BLaER1 treated with 17β-estradiol and CSF1 and Interleukin-3, amounts not matched to agents 10 nM and 100 nM (cell line): ENCODE results near the gene TRIL.
A peak's percentile ranks its signal among the peaks of the same experiment; 100 is the strongest.

ENCODE experiments used
- H3K27ac ChIP-seq, 11 experiments: shearing (Covaris generic); formaldehyde crosslinking; 2 replicates each; pipeline ENCODE4 v1.8.1; 2022
- H3K27me3 ChIP-seq, 11 experiments: shearing (Covaris generic); formaldehyde crosslinking; 2 replicates each; pipeline ENCODE4 v1.8.1; 2022
- H3K36me3 ChIP-seq, 11 experiments: shearing (Covaris generic); formaldehyde crosslinking; 2 replicates each; pipeline ENCODE4 v1.8.1; 2022
- H3K4me1 ChIP-seq, 10 experiments: shearing (Covaris generic); formaldehyde crosslinking; 2 replicates each; pipeline ENCODE4 v1.8.1; 2022
- H3K4me2 ChIP-seq, 11 experiments: shearing (Covaris generic); formaldehyde crosslinking; 2 replicates each; pipeline ENCODE4 v1.8.1; 2022
- H3K4me3 ChIP-seq, 10 experiments: shearing (Covaris generic); formaldehyde crosslinking; 2 replicates each; pipeline ENCODE4 v1.8.1; 2022
- H3K9ac ChIP-seq, 11 experiments: shearing (Covaris generic); formaldehyde crosslinking; 2 replicates each; pipeline ENCODE4 v1.8.1; 2022
- H3K9me3 ChIP-seq, 11 experiments: shearing (Covaris generic); formaldehyde crosslinking; replicated peaks in 1 of 11; 2 replicates each; pipeline ENCODE4 v1.8.1; 2022
- H4K20me1 ChIP-seq, 11 experiments: shearing (Covaris generic); formaldehyde crosslinking; 2 replicates each; pipeline ENCODE4 v1.8.1; 2022
- Cebpa-rat ChIP-seq, 11 experiments: shearing (Covaris generic); IDR thresholded peaks; 2 replicates each; pipeline ENCODE4 v1.8.1; 2022

The TRIL gene

GRCh38 chr7:28940741-28941384 is 17.3 kb downstream of the TRIL start:
- Histone ChIP-seq H3K27ac (no peak overlapping the region), H3K4me1 (peaks cover 0 to 16% (median 7%) of the 10 kb centered on the region in 10 experiments; a peak in 12 of 20 replicates), H3K27me3 (peaks cover 0 to 5% (median 0%) of the 10 kb centered on the region in 11 experiments; a peak in 2 of 22 replicates), H3K9ac (no peak overlapping the region), H4K20me1 (no peaks in the 10 kb centered on the region), H3K4me2 (no peak overlapping the region), H3K9me3 (peaks cover 3 to 13% (median 5%) of the 10 kb centered on the region in 11 experiments; a peak in 21 of 22 replicates), H3K4me3 (no peak overlapping the region), H3K36me3 (no peaks in the 10 kb centered on the region)
- no peak for TF ChIP-seq Cebpa-rat (IDR thresholded peaks at IDR 0.05)

- no peak for TF ChIP-seq Cebpa-rat (IDR thresholded peaks at IDR 0.05)
- H3K9me3 ChIP-seq: peaks cover 0 to 10% (median under 1%) of the 10 kb centered on the region in 11 experiments; a peak in 7 of 22 replicates
- H3K4me2 ChIP-seq: no peak overlapping the region
- no peak overlapping the region for H3K27ac ChIP-seq
- peaks cover 0 to 24% (median 14%) of the 10 kb centered on the region in 10 experiments; a peak in 13 of 20 replicates for H3K4me1 ChIP-seq
- H3K9ac ChIP-seq: no peak overlapping the region
- no peaks in the 10 kb centered on the region for H4K20me1 ChIP-seq
- H3K4me3 ChIP-seq: no peak overlapping the region
- peaks cover 0 to 11% (median 0%) of the 10 kb centered on the region in 11 experiments; a peak in 2 of 22 replicates for H3K27me3 ChIP-seq
- H3K36me3 ChIP-seq: no peaks in the 10 kb centered on the region
These were observed 18.1 kb downstream of the TRIL start for GRCh38 chr7:28939844-28940544.

GRCh38 chr7:28939367-28939766 is 18.8 kb downstream of the TRIL start:
- Histone ChIP-seq H4K20me1 (no peaks in the 10 kb centered on the region), H3K27me3 (peaks cover 0 to 16% (median 0%) of the 10 kb centered on the region in 11 experiments; a peak in 4 of 22 replicates), H3K4me3 (no peak overlapping the region), H3K36me3 (no peaks in the 10 kb centered on the region), H3K9me3 (peaks cover 0 to 16% (median 7%) of the 10 kb centered on the region in 11 experiments; a peak in 9 of 22 replicates), H3K27ac (no peak overlapping the region), H3K9ac (no peak overlapping the region), H3K4me1 (peaks cover 0 to 29% (median 14%) of the 10 kb centered on the region in 10 experiments; a peak in 13 of 20 replicates), H3K4me2 (no peak overlapping the region)
- no peak for TF ChIP-seq Cebpa-rat (IDR thresholded peaks at IDR 0.05)

DNA sequence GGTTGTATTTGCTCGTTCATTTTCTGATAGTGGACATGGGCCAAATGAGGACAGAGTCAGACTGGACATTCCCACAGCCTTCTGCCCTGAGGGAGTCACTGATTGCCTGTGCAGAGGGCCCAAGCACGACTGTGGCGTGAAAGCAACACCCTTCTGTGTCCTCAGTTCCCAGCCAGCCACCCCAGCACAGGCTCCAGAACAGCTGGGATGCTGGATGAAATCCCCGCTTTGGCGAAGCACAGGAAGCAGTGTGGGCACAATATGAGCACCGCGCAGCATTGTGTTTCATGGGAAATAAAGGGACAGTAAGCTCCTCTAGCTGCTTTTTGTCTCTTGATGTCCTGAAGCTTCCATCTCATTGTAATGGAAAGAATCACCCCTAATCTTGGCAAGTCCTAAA is 20.5 kb downstream of the TRIL start:
- Histone ChIP-seq H3K27me3 (peaks cover 0 to 30% (median 0%) of the 10 kb centered on the region in 11 experiments; a peak in 4 of 22 replicates), H3K9me3 (peaks cover 0 to 19% (median 10%) of the 10 kb centered on the region in 11 experiments; a peak in 9 of 22 replicates), H3K4me2 (no peak overlapping the region), H3K27ac (no peak overlapping the region), H3K4me1 (peaks cover 0 to 45% (median 14%) of the 10 kb centered on the region in 10 experiments; a peak in 13 of 20 replicates), H3K4me3 (no peak overlapping the region), H3K9ac (no peak overlapping the region), H4K20me1 (no peaks in the 10 kb centered on the region), H3K36me3 (no peaks in the 10 kb centered on the region)
- no peak for TF ChIP-seq Cebpa-rat (IDR thresholded peaks at IDR 0.05)

- TF ChIP-seq Cebpa-rat (IDR thresholded peaks at IDR 0.05): no peak
- Histone ChIP-seq H3K4me1 (peaks cover 0 to 50% (median 14%) of the 10 kb centered on the region in 10 experiments; a peak in 13 of 20 replicates), H3K27me3 (peaks cover 0 to 34% (median 0%) of the 10 kb centered on the region in 11 experiments; a peak in 4 of 22 replicates), H3K4me2 (no peak overlapping the region; a peak in 1 of 22 replicates), H3K36me3 (no peaks in the 10 kb centered on the region), H3K27ac (no peak overlapping the region), H3K4me3 (no peak overlapping the region), H3K9ac (no peak overlapping the region), H4K20me1 (no peaks in the 10 kb centered on the region), H3K9me3 (peaks cover 0 to 19% (median 10%) of the 10 kb centered on the region in 11 experiments; a peak in 9 of 22 replicates)
These were observed 21.0 kb downstream of the TRIL start for GRCh38 chr7:28937103-28937502.

DNA sequence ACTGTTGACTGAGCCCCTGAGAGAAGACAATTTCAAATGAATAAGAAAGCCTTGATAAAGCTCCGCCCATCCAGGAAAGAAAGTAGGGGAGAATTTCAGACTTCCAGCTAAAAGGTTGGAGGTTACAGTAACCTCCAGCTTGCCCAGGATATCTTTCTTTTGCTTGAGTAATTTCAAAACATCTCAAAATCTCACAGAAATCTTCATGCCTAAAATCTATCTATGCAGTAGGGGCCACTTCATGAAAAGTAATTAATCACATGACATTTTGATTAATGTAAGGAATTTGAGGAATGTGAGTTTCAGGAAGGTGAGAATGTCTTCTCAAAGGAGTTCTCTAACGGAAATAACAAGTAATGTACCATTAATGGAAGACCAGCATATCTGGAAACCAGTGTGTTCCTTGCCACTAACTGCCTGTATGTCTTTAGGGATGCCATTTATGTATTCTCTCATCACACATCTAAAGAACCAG is 24.2 kb downstream of the TRIL start:
- TF ChIP-seq Cebpa-rat (IDR thresholded peaks at IDR 0.05): no peak
- no peaks in the 10 kb centered on the region for H3K36me3 ChIP-seq
- peak overlapping the region in 5 of 11 experiments; percentile 8 to 31 (median 26); a peak in 7 of 22 replicates for H3K4me2 ChIP-seq
- no peaks in the 10 kb centered on the region for H4K20me1 ChIP-seq
- peaks cover 0 to 38% (median 0%) of the 10 kb centered on the region in 11 experiments; a peak in 4 of 22 replicates for H3K27me3 ChIP-seq
- no peak overlapping the region for H3K9ac ChIP-seq
- H3K4me3 ChIP-seq: no peak overlapping the region
- no peak overlapping the region for H3K27ac ChIP-seq
- peaks cover 0 to 60% (median 15%) of the 10 kb centered on the region in 10 experiments; a peak in 13 of 20 replicates for H3K4me1 ChIP-seq
- H3K9me3 ChIP-seq: peaks cover 0 to 19% (median 10%) of the 10 kb centered on the region in 11 experiments; a peak in 9 of 22 replicates

DNA sequence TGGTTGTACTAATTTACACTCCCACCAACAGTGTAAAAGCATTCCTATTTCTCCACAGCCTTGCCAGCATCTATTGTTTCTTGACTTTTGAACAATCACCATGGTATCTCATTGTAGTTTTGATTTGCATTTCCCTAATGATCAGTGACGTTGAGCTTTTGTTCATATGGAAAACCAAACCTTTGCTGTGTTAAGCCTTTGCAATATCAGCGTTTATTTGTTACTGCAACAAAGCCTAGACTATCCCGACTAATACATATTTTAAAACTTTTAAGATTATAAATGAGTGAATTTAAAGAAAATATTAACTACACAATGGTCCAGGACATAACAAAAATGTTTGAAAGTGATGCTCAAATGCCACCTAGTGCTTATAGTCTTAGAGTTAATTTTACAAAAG is 26.6 kb downstream of the TRIL start:
- no peak for TF ChIP-seq Cebpa-rat (IDR thresholded peaks at IDR 0.05)
- H4K20me1 ChIP-seq: no peaks in the 10 kb centered on the region

GRCh38 chr7:28926871-28927597 is 31.1 kb downstream of the TRIL start:
- no peak for TF ChIP-seq Cebpa-rat (IDR thresholded peaks at IDR 0.05)
- Histone ChIP-seq H3K4me3 (peak overlapping the region; percentile 39 to 65 (median 56); a peak in 19 of 20 replicates), H3K27me3 (peaks cover 0 to 44% (median 0%) of the 10 kb centered on the region in 11 experiments; a peak in 4 of 22 replicates), H4K20me1 (no peaks in the 10 kb centered on the region), H3K9ac (peak overlapping the region in 9 of 11 experiments; percentile 35 to 82 (median 64); a peak in 16 of 22 replicates), H3K4me2 (peak overlapping the region; percentile 73 to 90 (median 82)), H3K9me3 (no peaks in the 10 kb centered on the region), H3K36me3 (no peaks in the 10 kb centered on the region), H3K4me1 (peaks cover 12 to 44% (median 34%) of the 10 kb centered on the region in 10 experiments; a peak in 18 of 20 replicates), H3K27ac (peak overlapping the region in 7 of 11 experiments; percentile 12 to 62 (median 45); a peak in 9 of 22 replicates)

More for the DNA sequence above, 26.6 kb downstream of the TRIL start:
- Histone ChIP-seq H3K9me3 (peaks cover 0 to 13% (median 10%) of the 10 kb centered on the region in 11 experiments; a peak in 8 of 22 replicates), H3K9ac (no peak overlapping the region), H3K27me3 (peaks cover 0 to 54% (median 0%) of the 10 kb centered on the region in 11 experiments; a peak in 4 of 22 replicates), H3K4me2 (peak overlapping the region in 2 of 11 experiments; percentile 0 to 8; a peak in 4 of 22 replicates), H3K4me1 (peaks cover 1 to 72% (median 31%) of the 10 kb centered on the region in 10 experiments; a peak in 16 of 20 replicates), H3K36me3 (no peaks in the 10 kb centered on the region), H3K4me3 (no peak overlapping the region), H3K27ac (no peak overlapping the region)
